Chondrocyte (in vitro differentiated cells): Measurements from ENCODE around the gene PTPRJ. TPM values are rescaled to one million over a fixed set of nuclear protein-coding genes. Genes with fewer than 3 reads are reported as not detected.

Experiments
- DNase-seq: peaks from one replicate; pipeline ENCODE4 v3.0.0; 2021; ENCODE audit warnings: mixed read lengths, low spot score
- H3K27ac Mint-ChIP-seq: one replicate; pipeline ENCODE4 v1.8.0; 2021; ENCODE audit warnings: mild to moderate bottlenecking, moderate library complexity, mixed read lengths; ENCODE audit not compliant: unreplicated experiment
- H3K27me3 Mint-ChIP-seq: 2 replicates; pipeline ENCODE4 v1.8.0; 2021; ENCODE audit warnings: low read depth, mixed read lengths
- H3K36me3 Mint-ChIP-seq: 2 replicates; pipeline ENCODE4 v1.8.0; 2021; ENCODE audit warnings: low read depth, mixed read lengths
- H3K4me1 Mint-ChIP-seq: 2 replicates; pipeline ENCODE4 v1.8.0; 2021; ENCODE audit warnings: low read depth, mild to moderate bottlenecking, mixed read lengths
- H3K4me3 Mint-ChIP-seq: one replicate; pipeline ENCODE4 v1.8.0; 2021; ENCODE audit warnings: mild to moderate bottlenecking, moderate library complexity, mixed read lengths; ENCODE audit not compliant: unreplicated experiment
- H3K9me3 Mint-ChIP-seq: 2 replicates; pipeline ENCODE4 v1.8.0; 2021; ENCODE audit warnings: low read depth, mixed read lengths
- CTCF ChIP-seq: fragments of 200-600 bp; sonication (generic); IDR thresholded peaks from 2 replicates; pipeline ENCODE4 v1.5.0; 2021; ENCODE audit warnings: antibody characterized with exemption, mild to moderate bottlenecking, moderate library complexity
- total RNA-seq: library from RNA; stranded (reverse); gene quantifications from 3 replicates; pipeline ENCODE4 v1.2.1, GENCODE V29; 2021

Gene PTPRJ
- total RNA-seq, 1 donor from 2014 or later: 18.1 TPM

- Mint-ChIP-seq H3K36me3 (no peaks in the 10 kb centered on the region), H3K4me3 (no peak overlapping the region), H3K27ac (no peak overlapping the region), H3K9me3 (no peaks in the 10 kb centered on the region), H3K27me3 (no peaks in the 10 kb centered on the region), H3K4me1 (peaks cover 16% of the 10 kb centered on the region)
- no peak for TF ChIP-seq CTCF
- peak; percentile 26 for DNase-seq
Observed at GRCh38 chr11:48011798-48012391, 31.5 kb downstream of the PTPRJ start.

- Mint-ChIP-seq H3K4me3 (no peak overlapping the region), H3K27me3 (no peaks in the 10 kb centered on the region), H3K27ac (no peak overlapping the region), H3K9me3 (no peaks in the 10 kb centered on the region), H3K4me1 (peaks cover 25% of the 10 kb centered on the region), H3K36me3 (no peaks in the 10 kb centered on the region)
- no peak for TF ChIP-seq CTCF
- peak; percentile 70 for DNase-seq
Observed at GRCh38 chr11:48013269-48013901, 33.0 kb downstream of the PTPRJ start.

GRCh38 chr11:48014917-48015316 is 34.6 kb downstream of the PTPRJ start:
- Mint-ChIP-seq H3K27me3 (no peaks in the 10 kb centered on the region), H3K36me3 (no peaks in the 10 kb centered on the region), H3K9me3 (no peaks in the 10 kb centered on the region), H3K4me3 (no peak overlapping the region), H3K4me1 (peaks cover 34% of the 10 kb centered on the region), H3K27ac (no peak overlapping the region)
- TF ChIP-seq CTCF: no peak
- peak; percentile 9 for DNase-seq

GRCh38 chr11:48017105-48017830 is 36.9 kb downstream of the PTPRJ start:
- peaks cover 34% of the 10 kb centered on the region for H3K4me1 Mint-ChIP-seq
- H3K9me3 Mint-ChIP-seq: no peaks in the 10 kb centered on the region
- H3K36me3 Mint-ChIP-seq: peaks cover 2% of the 10 kb centered on the region
- H3K27me3 Mint-ChIP-seq: no peaks in the 10 kb centered on the region
- no peak overlapping the region for H3K4me3 Mint-ChIP-seq
- no peak overlapping the region for H3K27ac Mint-ChIP-seq
- DNase-seq: no peak
- no peak for TF ChIP-seq CTCF

- TF ChIP-seq CTCF: no peak
- DNase-seq: no peak
- Mint-ChIP-seq H3K36me3 (peaks cover 2% of the 10 kb centered on the region), H3K27ac (no peak overlapping the region), H3K4me1 (peaks cover 33% of the 10 kb centered on the region), H3K9me3 (no peaks in the 10 kb centered on the region), H3K4me3 (no peak overlapping the region), H3K27me3 (no peaks in the 10 kb centered on the region)
Observed at GRCh38 chr11:48017831-48018527, 37.6 kb downstream of the PTPRJ start.
